Stimulated activated naive CD8-positive, alpha-beta T cell treated with anti-CD3 and anti-CD28 coated beads, Interleukin-15, Interleukin-2, amounts not matched to agents 100 ng/mL and 50 ng/mL, for 24 hours (primary cell): ENCODE results near the gene NR3C2.

ENCODE experiments used
- H3K27ac Mint-ChIP-seq: one replicate; pipeline ENCODE4 v1.8.0; 2021; ENCODE audit warnings: mild to moderate bottlenecking, mixed read lengths
- H3K27me3 Mint-ChIP-seq: one replicate; pipeline ENCODE4 v1.8.0; 2021; ENCODE audit warnings: mixed read lengths
- H3K36me3 Mint-ChIP-seq: one replicate; pipeline ENCODE4 v1.8.0; 2021; ENCODE audit warnings: low read depth, mixed read lengths
- H3K4me1 Mint-ChIP-seq: one replicate; pipeline ENCODE4 v1.8.0; 2021; ENCODE audit warnings: low read depth, mixed read lengths
- H3K4me3 Mint-ChIP-seq: one replicate; pipeline ENCODE4 v1.8.0; 2021; ENCODE audit warnings: mild to moderate bottlenecking, mixed read lengths
- H3K9me3 Mint-ChIP-seq: one replicate; pipeline ENCODE4 v1.8.0; 2021; ENCODE audit warnings: mixed read lengths

The NR3C2 gene

DNA sequence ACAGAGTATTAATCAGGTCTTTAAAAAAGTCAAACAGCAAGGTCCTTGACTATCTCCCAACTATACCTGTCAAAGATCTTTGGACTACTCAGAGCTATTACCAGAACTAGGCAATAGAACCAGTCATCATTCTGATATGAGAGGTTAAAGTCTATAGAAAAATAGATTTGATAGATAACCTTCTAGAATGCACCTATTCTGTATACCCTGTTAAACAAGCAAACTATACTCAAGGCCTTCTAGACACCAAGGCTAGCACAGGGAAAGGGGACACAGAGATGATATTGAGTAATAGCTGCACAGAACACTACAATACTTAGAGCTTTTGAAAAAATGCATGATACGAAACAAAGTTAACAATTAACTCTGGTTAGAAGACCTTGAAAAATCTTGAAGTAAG is 149.5 kb downstream of the NR3C2 start:
- no peaks in the 10 kb centered on the region for H3K9me3 Mint-ChIP-seq
- H3K27me3 Mint-ChIP-seq = no peaks in the 10 kb centered on the region
- no peak overlapping the region for H3K4me3 Mint-ChIP-seq
- H3K36me3 Mint-ChIP-seq = no peaks in the 10 kb centered on the region
- peaks cover 54% of the 10 kb centered on the region for H3K4me1 Mint-ChIP-seq
- no peak overlapping the region for H3K27ac Mint-ChIP-seq

DNA sequence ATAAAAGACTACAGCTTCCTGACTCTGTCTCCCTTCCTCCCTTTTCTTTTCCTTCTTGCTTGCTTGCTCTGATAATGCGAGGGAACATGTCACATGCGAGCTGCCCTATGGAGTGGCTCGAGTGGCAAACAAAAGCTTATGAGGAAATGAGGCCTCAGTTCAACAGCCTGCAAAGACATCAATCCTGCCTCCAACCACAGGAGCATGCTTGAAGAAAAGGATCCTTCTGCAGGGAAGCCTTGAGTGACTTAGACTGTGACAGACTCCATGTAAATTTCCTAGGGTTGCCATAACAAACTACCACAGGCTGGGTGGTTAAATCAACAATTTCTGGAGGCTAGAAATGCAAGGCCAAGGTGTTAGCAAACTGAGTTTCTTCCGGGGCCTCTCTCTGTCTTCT is 152.5 kb downstream of the NR3C2 start:
- H3K4me1 Mint-ChIP-seq = peaks cover 41% of the 10 kb centered on the region
- no peak overlapping the region for H3K27ac Mint-ChIP-seq
- no peaks in the 10 kb centered on the region for H3K9me3 Mint-ChIP-seq
- H3K27me3 Mint-ChIP-seq = no peaks in the 10 kb centered on the region
- H3K4me3 Mint-ChIP-seq = no peak overlapping the region
- no peaks in the 10 kb centered on the region for H3K36me3 Mint-ChIP-seq

DNA sequence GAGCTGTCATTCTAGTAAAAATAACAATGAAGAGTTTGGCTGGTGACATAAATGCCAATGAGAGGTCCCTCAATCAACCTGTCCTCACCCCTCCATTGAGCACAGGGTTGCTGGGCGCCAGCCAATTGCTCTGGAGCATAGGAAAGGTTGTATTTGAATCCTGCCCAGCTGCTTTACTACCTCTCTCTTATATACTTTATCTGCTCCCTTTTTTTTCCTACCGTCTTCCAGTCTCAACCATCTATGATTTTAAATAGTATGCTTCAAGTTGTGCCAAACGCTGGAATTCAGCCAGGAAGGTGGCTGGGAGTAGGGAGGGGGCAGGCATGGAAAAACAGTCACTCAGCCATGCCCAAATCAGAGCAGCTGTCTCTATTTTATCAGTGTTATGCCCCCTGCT is 153.8 kb downstream of the NR3C2 start:
- peaks cover 38% of the 10 kb centered on the region for H3K4me1 Mint-ChIP-seq
- no peak overlapping the region for H3K4me3 Mint-ChIP-seq
- no peaks in the 10 kb centered on the region for H3K36me3 Mint-ChIP-seq
- H3K27ac Mint-ChIP-seq = no peak overlapping the region
- no peaks in the 10 kb centered on the region for H3K9me3 Mint-ChIP-seq
- H3K27me3 Mint-ChIP-seq = no peaks in the 10 kb centered on the region

DNA sequence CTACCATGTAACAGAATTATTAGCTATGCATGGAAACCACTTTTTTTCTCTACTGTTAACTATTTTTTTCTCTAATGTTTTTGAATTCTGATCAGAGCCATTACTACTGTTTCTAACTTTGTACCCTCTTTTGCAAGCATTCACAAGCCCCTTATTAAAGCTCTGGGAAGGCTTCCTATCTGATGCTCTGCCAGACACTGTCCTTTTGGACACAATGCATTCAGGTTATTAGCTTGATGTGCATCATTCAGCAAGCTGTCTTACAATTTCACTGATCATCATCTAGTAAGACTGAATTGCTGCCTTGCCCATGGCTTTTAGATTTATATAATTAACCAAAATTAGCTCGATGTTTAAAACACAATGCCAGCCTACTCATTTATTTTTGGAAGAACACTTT is 155.1 kb downstream of the NR3C2 start:
- H3K9me3 Mint-ChIP-seq = no peaks in the 10 kb centered on the region
- no peaks in the 10 kb centered on the region for H3K27me3 Mint-ChIP-seq
- peaks cover 32% of the 10 kb centered on the region for H3K4me1 Mint-ChIP-seq
- H3K4me3 Mint-ChIP-seq = no peak overlapping the region
- no peak overlapping the region for H3K27ac Mint-ChIP-seq
- no peaks in the 10 kb centered on the region for H3K36me3 Mint-ChIP-seq

DNA sequence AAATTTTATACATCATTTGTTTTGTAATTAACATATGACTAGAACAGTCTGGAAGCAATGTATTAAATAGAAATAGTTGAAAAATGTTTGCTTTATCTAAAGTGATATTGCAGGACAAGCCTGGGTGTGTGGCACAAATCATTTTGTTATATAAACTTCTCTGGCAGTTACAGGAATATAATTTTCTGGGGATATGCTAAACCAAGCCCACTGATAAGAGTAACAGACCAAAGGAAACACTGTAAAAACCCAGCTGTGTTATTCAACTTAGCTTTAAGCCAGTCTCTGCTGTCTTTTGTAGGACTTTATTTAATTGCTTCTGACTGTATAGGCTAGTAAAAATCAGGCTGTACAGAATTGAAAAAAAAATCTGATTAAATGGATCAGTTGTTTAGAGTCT is 156.2 kb downstream of the NR3C2 start:
- Mint-ChIP-seq H3K27me3 (no peaks in the 10 kb centered on the region), H3K27ac (no peak overlapping the region), H3K4me1 (peaks cover 28% of the 10 kb centered on the region)

DNA sequence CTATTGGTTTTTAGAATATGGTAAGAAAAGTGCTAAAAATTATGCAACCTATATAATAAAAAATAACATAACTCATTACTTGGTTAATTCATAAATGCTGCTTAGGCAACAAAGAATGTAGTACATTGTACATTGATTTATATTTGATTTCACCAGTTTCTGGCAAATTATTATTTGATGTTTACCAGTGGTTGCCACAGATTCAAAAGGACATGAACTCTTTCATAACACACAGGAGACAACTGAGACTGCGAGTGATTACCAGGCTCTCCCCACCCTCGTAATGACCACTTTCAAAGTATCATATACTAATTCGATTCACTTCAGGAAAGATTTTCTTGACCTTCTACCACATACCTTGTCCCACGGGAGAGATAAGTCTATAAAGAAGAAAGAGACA is 158.5 kb downstream of the NR3C2 start:
- H3K36me3 Mint-ChIP-seq = no peaks in the 10 kb centered on the region
- H3K4me1 Mint-ChIP-seq = peaks cover 16% of the 10 kb centered on the region
- H3K9me3 Mint-ChIP-seq = no peaks in the 10 kb centered on the region
- H3K27me3 Mint-ChIP-seq = no peaks in the 10 kb centered on the region
- H3K4me3 Mint-ChIP-seq = no peak overlapping the region
- H3K27ac Mint-ChIP-seq = peak overlapping the region; percentile 3

More for the DNA sequence above, 156.2 kb downstream of the NR3C2 start:
- H3K4me3 Mint-ChIP-seq = no peak overlapping the region
- H3K9me3 Mint-ChIP-seq = no peaks in the 10 kb centered on the region
- no peaks in the 10 kb centered on the region for H3K36me3 Mint-ChIP-seq

DNA sequence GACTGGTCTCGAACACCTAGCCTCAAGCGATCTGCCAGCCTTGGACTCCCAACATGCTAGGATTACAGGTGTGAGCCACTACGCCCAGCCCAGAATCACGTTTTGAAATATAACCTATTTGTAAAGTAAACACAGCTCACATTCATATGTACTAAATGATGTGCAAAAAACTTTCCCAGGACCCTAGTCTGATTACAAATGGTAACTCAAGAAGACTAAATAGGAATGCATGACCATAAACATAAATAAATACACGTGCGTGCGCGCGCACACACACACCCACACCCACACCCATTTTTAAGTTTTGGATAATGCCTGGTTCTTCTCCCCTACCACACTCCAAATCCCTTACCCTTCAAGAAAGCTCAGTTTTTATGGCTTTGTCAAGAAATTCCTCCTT is 163.9 kb downstream of the NR3C2 start:
- Mint-ChIP-seq H3K36me3 (peaks cover 8% of the 10 kb centered on the region), H3K4me1 (peaks cover 12% of the 10 kb centered on the region), H3K27ac (no peak overlapping the region), H3K4me3 (no peak overlapping the region), H3K9me3 (no peaks in the 10 kb centered on the region), H3K27me3 (no peaks in the 10 kb centered on the region)

DNA sequence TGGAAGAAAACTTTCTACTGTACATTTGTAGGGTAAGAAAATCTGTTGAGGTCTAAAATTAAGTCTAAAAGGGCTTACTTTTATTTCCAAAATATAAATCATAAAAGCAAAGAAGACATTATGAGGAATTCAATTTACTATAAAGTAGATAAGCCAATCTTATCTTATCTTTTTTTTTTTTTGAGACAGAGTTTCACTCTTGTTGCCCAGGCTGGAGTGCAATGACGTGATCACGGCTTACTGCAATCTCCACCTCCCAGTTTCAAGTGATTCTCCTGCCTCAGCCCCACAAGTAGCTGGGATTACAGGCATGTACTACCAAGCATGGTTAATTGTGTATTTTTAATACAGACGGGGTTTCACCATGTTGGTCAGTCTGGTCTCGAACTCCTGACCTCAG is 166.9 kb downstream of the NR3C2 start:
- H3K27me3 Mint-ChIP-seq = no peaks in the 10 kb centered on the region
- no peak overlapping the region for H3K27ac Mint-ChIP-seq
- no peaks in the 10 kb centered on the region for H3K9me3 Mint-ChIP-seq
- peaks cover 8% of the 10 kb centered on the region for H3K36me3 Mint-ChIP-seq
- no peak overlapping the region for H3K4me3 Mint-ChIP-seq
- peaks cover 25% of the 10 kb centered on the region for H3K4me1 Mint-ChIP-seq

DNA sequence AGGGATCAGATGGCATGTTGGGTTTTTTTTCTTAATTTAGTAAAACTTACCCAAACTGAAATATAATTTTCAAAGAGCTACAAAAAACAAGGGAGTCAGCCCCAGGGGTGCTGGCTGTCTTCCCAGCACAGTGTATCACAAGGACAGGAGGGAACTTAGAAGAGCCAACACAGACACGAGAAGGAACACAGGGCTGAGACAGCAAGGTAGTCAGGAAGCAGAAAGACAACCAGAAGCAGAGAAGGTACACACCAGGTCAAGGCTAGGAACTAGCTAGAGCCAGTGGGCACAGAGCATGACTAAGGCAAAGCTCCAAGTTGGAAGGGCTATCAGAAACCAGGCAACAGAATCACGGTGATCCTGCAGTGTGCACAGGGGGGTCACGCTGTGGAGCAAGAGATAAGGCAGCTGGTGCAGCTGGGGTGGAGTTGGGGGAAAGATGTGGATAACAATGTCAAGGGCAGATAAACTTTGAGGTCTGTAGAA is 168.7 kb downstream of the NR3C2 start:
- Mint-ChIP-seq H3K4me3 (no peak overlapping the region), H3K9me3 (no peaks in the 10 kb centered on the region), H3K4me1 (peaks cover 30% of the 10 kb centered on the region), H3K36me3 (peaks cover 8% of the 10 kb centered on the region), H3K27me3 (no peaks in the 10 kb centered on the region), H3K27ac (no peak overlapping the region)

DNA sequence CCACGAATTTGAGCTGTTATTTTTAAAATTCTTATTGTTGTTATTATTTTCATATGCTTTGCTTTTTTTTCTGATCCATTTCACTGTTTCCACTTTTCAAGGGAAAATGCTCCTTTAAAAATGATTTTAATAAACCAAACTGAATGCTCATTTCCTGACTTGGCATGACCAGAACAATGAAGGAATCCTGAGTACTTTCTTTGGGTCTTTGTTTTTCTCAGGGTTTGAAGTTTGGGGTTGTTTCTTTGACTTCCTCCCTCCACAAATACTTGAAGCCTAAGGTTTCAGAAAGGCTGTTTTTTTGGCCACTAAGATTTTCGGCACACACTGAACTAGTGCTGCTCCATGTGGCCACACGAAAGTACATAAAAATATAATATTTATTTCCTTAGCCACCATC is 171.0 kb downstream of the NR3C2 start:
- H3K36me3 Mint-ChIP-seq = peaks cover 8% of the 10 kb centered on the region
- no peak overlapping the region for H3K27ac Mint-ChIP-seq
- no peak overlapping the region for H3K4me3 Mint-ChIP-seq
- no peaks in the 10 kb centered on the region for H3K27me3 Mint-ChIP-seq
- no peaks in the 10 kb centered on the region for H3K9me3 Mint-ChIP-seq
- peaks cover 31% of the 10 kb centered on the region for H3K4me1 Mint-ChIP-seq

DNA sequence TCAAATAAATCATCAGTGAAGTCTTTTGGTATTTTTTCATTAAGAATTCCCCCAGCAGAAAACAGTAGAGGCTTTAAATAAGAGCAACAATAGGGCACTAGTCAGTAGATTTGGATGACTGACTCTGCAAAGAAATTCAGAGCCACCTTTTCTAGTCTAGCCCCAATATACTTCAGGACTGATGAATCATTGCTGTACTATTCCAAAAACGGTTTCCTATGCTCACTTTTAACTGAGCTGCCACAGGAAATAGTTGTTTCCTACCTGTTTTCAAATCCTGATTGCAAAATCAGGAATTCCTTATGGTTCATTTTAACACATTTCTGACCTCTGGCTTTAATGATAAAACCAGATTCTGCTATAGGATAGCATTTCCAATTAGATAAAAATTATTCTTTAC is 171.6 kb downstream of the NR3C2 start:
- Mint-ChIP-seq H3K4me3 (no peak overlapping the region), H3K9me3 (no peaks in the 10 kb centered on the region), H3K4me1 (peaks cover 31% of the 10 kb centered on the region)

DNA sequence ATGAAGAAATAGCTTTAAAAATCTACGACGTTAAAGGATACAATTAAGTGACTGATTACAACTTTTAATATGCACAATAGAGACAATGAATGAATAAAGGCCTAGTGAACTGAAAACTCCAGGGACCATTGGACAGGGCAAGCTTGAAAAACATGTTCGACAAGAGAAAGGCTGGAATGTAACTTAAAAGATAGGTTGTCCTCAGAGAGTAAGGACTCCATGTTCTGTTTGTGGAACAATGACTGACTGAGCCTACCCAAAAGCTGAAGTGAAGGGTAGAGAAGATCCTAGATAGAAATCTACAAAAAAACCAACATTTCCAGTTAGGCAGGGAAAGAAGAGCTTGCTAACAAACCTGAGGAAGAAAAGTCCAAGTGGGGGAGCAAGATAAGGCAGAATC is 173.4 kb downstream of the NR3C2 start:
- H3K9me3 Mint-ChIP-seq = no peaks in the 10 kb centered on the region
- H3K4me3 Mint-ChIP-seq = no peak overlapping the region
- no peaks in the 10 kb centered on the region for H3K27me3 Mint-ChIP-seq
- peaks cover 28% of the 10 kb centered on the region for H3K4me1 Mint-ChIP-seq
- H3K27ac Mint-ChIP-seq = no peak overlapping the region
- H3K36me3 Mint-ChIP-seq = peaks cover 4% of the 10 kb centered on the region

More for the DNA sequence above, 171.6 kb downstream of the NR3C2 start:
- H3K27ac Mint-ChIP-seq = no peak overlapping the region
- no peaks in the 10 kb centered on the region for H3K27me3 Mint-ChIP-seq
- peaks cover 8% of the 10 kb centered on the region for H3K36me3 Mint-ChIP-seq

DNA sequence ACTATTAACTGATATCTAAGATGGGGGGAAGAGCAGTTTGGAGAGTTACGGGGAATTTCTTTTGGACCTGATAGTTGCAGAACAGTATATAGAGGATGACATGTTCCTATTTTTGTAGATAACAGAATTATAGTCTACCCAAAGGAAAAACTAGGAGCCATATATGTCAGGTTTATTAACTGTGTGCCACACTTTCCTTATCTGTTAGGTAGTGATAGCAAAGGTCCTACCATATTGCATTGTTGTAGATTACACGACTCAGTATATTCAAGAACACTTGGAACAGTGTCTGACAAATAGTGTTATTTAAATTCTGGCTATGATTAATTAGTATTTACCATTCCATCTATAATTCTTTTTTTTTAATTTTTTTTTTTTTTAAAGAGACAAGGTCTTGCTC is 175.3 kb downstream of the NR3C2 start:
- Mint-ChIP-seq H3K36me3 (peaks cover 3% of the 10 kb centered on the region), H3K4me1 (peaks cover 14% of the 10 kb centered on the region), H3K4me3 (no peak overlapping the region), H3K9me3 (no peaks in the 10 kb centered on the region), H3K27ac (no peak overlapping the region), H3K27me3 (no peaks in the 10 kb centered on the region)

DNA sequence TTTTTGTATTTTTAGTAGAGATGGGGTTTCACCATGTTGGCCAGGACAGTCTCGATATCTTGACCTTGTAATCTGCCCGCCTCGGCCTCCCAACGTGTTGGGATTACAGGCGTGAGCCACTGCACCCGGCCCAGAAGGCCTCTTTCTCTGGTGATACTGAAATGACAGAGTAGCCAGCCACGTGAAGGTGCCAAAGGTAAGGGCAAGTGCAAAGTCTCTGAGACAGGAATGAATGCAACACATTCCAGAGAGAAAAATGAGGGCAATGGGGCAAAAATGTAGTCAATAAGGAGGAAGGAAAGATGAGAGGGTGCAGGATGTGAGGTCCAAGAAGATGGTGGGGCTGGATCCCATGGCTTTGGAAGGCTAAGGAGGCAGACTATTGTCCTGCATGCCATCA is 176.0 kb downstream of the NR3C2 start:
- no peak overlapping the region for H3K4me3 Mint-ChIP-seq
- no peaks in the 10 kb centered on the region for H3K27me3 Mint-ChIP-seq
- H3K9me3 Mint-ChIP-seq = no peaks in the 10 kb centered on the region
- no peak overlapping the region for H3K27ac Mint-ChIP-seq
- peaks cover 3% of the 10 kb centered on the region for H3K36me3 Mint-ChIP-seq
- peaks cover 12% of the 10 kb centered on the region for H3K4me1 Mint-ChIP-seq

DNA sequence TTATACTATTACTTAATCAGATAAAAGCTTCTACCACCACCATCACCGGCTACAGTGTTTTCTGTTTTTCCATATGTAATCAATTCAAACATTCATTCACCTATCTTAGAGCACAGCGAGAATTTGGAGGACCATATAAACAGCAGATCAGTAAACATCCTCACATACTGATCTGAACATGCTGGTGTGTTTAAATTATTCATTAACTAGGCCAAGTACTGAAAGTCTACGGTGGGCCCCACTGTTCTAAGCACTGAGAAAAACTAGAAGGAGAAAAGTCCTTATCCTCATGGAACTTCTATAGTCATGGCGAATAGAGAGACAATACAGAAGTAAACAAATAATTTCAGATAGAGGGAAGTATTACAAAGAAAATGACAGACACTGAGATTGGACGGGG is 176.6 kb downstream of the NR3C2 start:
- Mint-ChIP-seq H3K36me3 (peaks cover 3% of the 10 kb centered on the region), H3K4me3 (no peak overlapping the region), H3K27me3 (no peaks in the 10 kb centered on the region), H3K4me1 (peaks cover 10% of the 10 kb centered on the region), H3K27ac (no peak overlapping the region), H3K9me3 (no peaks in the 10 kb centered on the region)

DNA sequence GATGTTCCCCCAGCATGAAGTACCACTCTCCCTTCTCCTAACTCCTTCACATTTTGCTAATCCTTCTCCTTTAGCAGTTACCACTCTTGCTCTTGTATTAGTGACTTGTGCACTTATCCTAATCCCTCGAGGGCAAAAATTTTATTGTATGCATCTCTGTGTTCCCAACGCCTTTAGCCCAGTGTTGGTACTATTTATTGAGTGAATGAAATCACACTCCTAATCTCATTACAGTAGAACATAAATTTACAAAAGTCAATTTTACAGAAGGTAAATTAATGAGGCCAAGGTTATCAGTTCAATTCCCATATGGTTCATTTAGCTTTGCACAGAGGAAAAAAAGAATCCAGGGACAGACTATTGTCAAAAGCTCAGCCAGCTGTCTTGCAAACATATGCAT is 178.4 kb downstream of the NR3C2 start:
- Mint-ChIP-seq H3K27me3 (no peaks in the 10 kb centered on the region), H3K4me1 (peaks cover 4% of the 10 kb centered on the region), H3K36me3 (peaks cover 3% of the 10 kb centered on the region), H3K4me3 (no peak overlapping the region), H3K9me3 (no peaks in the 10 kb centered on the region), H3K27ac (no peak overlapping the region)
